GM12878 (cell line): ENCODE results near the gene CENPO. TPM values are rescaled to one million over a fixed set of nuclear protein-coding genes. Genes with fewer than 3 reads are reported as not detected.

Source experiments
- ATAC-seq: fragments of 200-7000 bp; cut with Tn5 transposase; 3 replicates; pipeline ENCODE4 v1.9.1; 2020; ENCODE audit warnings: mild to moderate bottlenecking, moderate library complexity
- BruUV-seq: library from RNA; stranded (reverse); fragments of 400-500 nt; replicated peaks from 2 replicates; lab custom pipeline; 2021; lab: Mats Ljungman, UMichigan
- CTCF ChIA-PET: fragments of 300-600 bp; sonication (Branson Sonifier 250); formaldehyde crosslinking; extraction: SDS; loops from one replicate; lab custom pipeline; 2021; ENCODE audit warnings: inconsistent platforms; lab: Yijun Ruan, JAX
- POLR2A ChIA-PET: fragments of 350-600 bp; formaldehyde crosslinking; extraction: SDS; loops from one replicate; lab custom pipeline; 2021; ENCODE audit warnings: inconsistent platforms; lab: Charles Lee
- RAD21 ChIA-PET: fragments of 300-600 bp; sonication (Branson Sonifier 250); formaldehyde crosslinking; loops from one replicate; lab custom pipeline; 2023; ENCODE audit warnings: antibody characterized with exemption; ENCODE audit not compliant: unreplicated experiment; lab: Charles Lee
- SMC1A ChIA-PET: fragments of 300-600 bp; sonication (Branson Sonifier 250); formaldehyde crosslinking; loops from one replicate; lab custom pipeline; 2023; ENCODE audit not compliant: unreplicated experiment, uncharacterized antibody; lab: Charles Lee
- DNase-seq: peaks from one replicate; pipeline ENCODE4 v3.0.0-alpha.2; 2011; ENCODE audit warnings: low read depth, low spot score
- FAIRE-seq: peaks from 3 replicates; lab custom pipeline; 2011; peaks lifted over from hg19 to GRCh38; lab: Jason Lieb, UNC
- H2AFZ ChIP-seq: 2 replicates; pipeline ENCODE4 v1.6.0; 2011; ENCODE audit warnings: low read depth, low read length, control low read depth; ENCODE audit not compliant: control insufficient read depth
- H3K27ac ChIP-seq: 2 replicates; pipeline ENCODE4 v1.5.1; 2011; ENCODE audit warnings: control low read depth; ENCODE audit not compliant: control insufficient read depth, insufficient read depth
- H3K27me3 ChIP-seq, 2 experiments: replicated peaks in 1 of 2; 2 replicates each; pipeline versions ENCODE4 v1.6.0 to v1.6.1; 2011; ENCODE audit warnings: low read length in 1 of 2; ENCODE audit not compliant: control insufficient read depth in 2 of 2, insufficient read depth in 2 of 2
- H3K36me3 ChIP-seq, 2 experiments: 2 replicates each; pipeline ENCODE4 v1.5.1; 2011; ENCODE audit warnings: low read length in 1 of 2; ENCODE audit not compliant: control insufficient read depth in 2 of 2, insufficient read depth in 2 of 2
- H3K4me1 ChIP-seq: 2 replicates; pipeline ENCODE4 v1.6.1; 2011; ENCODE audit warnings: mild to moderate bottlenecking, low read length, moderate library complexity, mixed read lengths; ENCODE audit not compliant: control insufficient read depth, insufficient read depth
- H3K4me2 ChIP-seq: 2 replicates; pipeline ENCODE4 v1.6.0; 2011; ENCODE audit warnings: control low read depth; ENCODE audit not compliant: control insufficient read depth, insufficient read depth
- H3K4me3 ChIP-seq: fragments of 200-600 bp; sonication (generic); 2 replicates; pipeline ENCODE4 v1.5.1; 2016
- H3K79me2 ChIP-seq: 2 replicates; pipeline ENCODE4 v1.6.0; 2011; ENCODE audit warnings: low read length; ENCODE audit not compliant: control insufficient read depth, insufficient read depth
- H3K9ac ChIP-seq: 2 replicates; pipeline ENCODE4 v1.8.0; 2011; ENCODE audit warnings: low read length, control low read depth, mixed read lengths; ENCODE audit not compliant: control insufficient read depth, insufficient read depth
- H3K9me3 ChIP-seq: replicated peaks from 3 replicates; pipeline ENCODE4 v1.5.1; 2011; ENCODE audit warnings: mild to moderate bottlenecking, low read length; ENCODE audit not compliant: control insufficient read depth, insufficient read depth
- H4K20me1 ChIP-seq: 2 replicates; pipeline ENCODE4 v1.6.0; 2011; ENCODE audit not compliant: control insufficient read depth, insufficient read depth
- CEBPB ChIP-seq, 2 experiments: fragments of 150-350 bp in 1 of 2; IDR thresholded peaks; 2 replicates each; pipeline ENCODE4 v1.6.1; 2012 to 2014; ENCODE audit warnings: low read depth in 2 of 2, low read length in 2 of 2, borderline replicate concordance in 1 of 2, inconsistent platforms in 1 of 2
- JUND ChIP-seq: IDR thresholded peaks from 2 replicates; pipeline ENCODE4 v1.6.1; 2012; ENCODE audit warnings: low read depth, mild to moderate bottlenecking, low read length, improper control_type of control experiment, moderate library complexity
- MEF2B ChIP-seq: fragments of 450-650 bp; IDR thresholded peaks from 2 replicates; pipeline ENCODE4 v1.6.1; 2018; ENCODE audit warnings: mild to moderate bottlenecking, moderate library complexity; ENCODE audit not compliant: partially characterized antibody, poor library complexity, severe bottlenecking
- POLR2A ChIP-seq: IDR thresholded peaks from 2 replicates; pipeline ENCODE4 v1.6.1; 2011; ENCODE audit warnings: low read depth, mild to moderate bottlenecking, low read length
- RFX5 ChIP-seq: IDR thresholded peaks from 2 replicates; pipeline ENCODE4 v1.6.1; 2011; ENCODE audit warnings: low read depth, low read length, improper control_type of control experiment
- SIX5 ChIP-seq: IDR thresholded peaks from 2 replicates; pipeline ENCODE4 v1.6.1; 2011; ENCODE audit warnings: mild to moderate bottlenecking, low read depth, low read length, moderate library complexity; ENCODE audit not compliant: severe bottlenecking
- SMAD1 ChIP-seq: fragments of 450-650 bp; IDR thresholded peaks from 2 replicates; pipeline ENCODE4 v1.6.1; 2018; ENCODE audit warnings: mild to moderate bottlenecking, low read depth; ENCODE audit not compliant: partially characterized antibody
- SMARCA5 ChIP-seq: fragments of 450-650 bp; IDR thresholded peaks from 2 replicates; pipeline ENCODE4 v1.6.1; 2017; ENCODE audit warnings: mild to moderate bottlenecking
- ZNF622 ChIP-seq: fragments of 450-650 bp; IDR thresholded peaks from 2 replicates; pipeline ENCODE4 v1.6.1; 2017; ENCODE audit warnings: mild to moderate bottlenecking, inconsistent platforms
- WGBS: methylation state at CpG from one replicate; pipeline ENCODE4 v1.1.6; 2016; ENCODE audit warnings: low lambda C conversion rate; ENCODE audit not compliant: insufficient replicate concordance, insufficient coverage; ENCODE audit errors: missing lambda C conversion rate; 5-methylcytosine and 5-hydroxymethylcytosine counted together
- in situ Hi-C: fragments of 300-500 bp; cut with MboI; formaldehyde crosslinking; loops from 9 replicates; pipeline ENCODE4 v1.14.3; 2018; ENCODE audit warnings: mixed read lengths
- intact Hi-C: fragments of 100-400 bp; cut with micrococcal nuclease; formaldehyde crosslinking; loops from one replicate; pipeline ENCODE4 v1.14.2; 2022; ENCODE audit not compliant: unreplicated experiment
- polyA plus RNA-seq, 11 experiments: library from polyadenylated mRNA; depleted of rRNA in 4 of 11; unstranded in 6 of 11; stranded (reverse) in 5 of 11; fragments of >200 nt; fragmentation: Nextera tagmentation in 4 of 11; fragmentation: Illumina TruSeq in 1 of 11; extraction: Ambion mirVana in 4 of 11; extraction: Trizol in 1 of 11; gene quantifications; 1 replicate in 1 of 11; 2 replicates in 10 of 11; pipeline versions ENCODE4 v1.2.1 to v1.2.3, GENCODE V29; 2011 to 2016; ENCODE audit warnings: inconsistent platforms in 2 of 11, missing spikeins in 2 of 11, low read depth in 1 of 11
- total RNA-seq, 4 experiments: library from RNA; depleted of rRNA in 3 of 4; stranded (reverse); fragments of >200 nt in 3 of 4; fragmentation: Illumina TruSeq in 1 of 4; extraction: Trizol in 1 of 4; gene quantifications; 2 replicates each; pipeline versions ENCODE4 v1.2.1 to v1.2.3, GENCODE V29; 2013 to 2021

The CENPO gene
- total and polyA plus RNA-seq, 10 of the 15 experiments (the other 5 are each of a cell fraction or from before 2014, with no cell fraction given): 18.7 to 37.0 (median 31.4) TPM

DNA sequence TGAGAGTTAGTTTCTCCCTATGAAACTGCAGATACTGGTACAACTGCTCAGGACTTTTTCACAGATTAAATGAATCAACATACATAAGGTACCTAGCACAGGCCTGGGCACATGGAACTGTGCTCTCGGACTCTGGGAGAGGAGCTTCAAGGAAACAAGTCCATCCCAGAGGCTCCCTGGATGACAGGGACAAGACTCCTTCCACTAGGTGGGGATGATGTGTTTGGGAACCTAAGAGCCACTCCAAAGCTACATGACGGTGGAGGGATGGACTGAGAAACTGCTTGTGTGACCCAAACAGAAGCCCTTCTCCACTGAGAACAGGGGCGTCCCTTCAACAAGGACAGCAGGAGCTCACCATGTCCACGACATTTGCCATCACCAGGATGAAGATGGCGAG lies 37.1 kb downstream of the CENPO start:
- DNase-seq: no peak
- Histone ChIP-seq H3K27ac (no peak overlapping the region), H3K4me1 (no peaks in the 10 kb centered on the region; the same call in 1 of the 2 replicates), H3K79me2 (no peaks in the 10 kb centered on the region), H3K36me3 (peaks cover 0 to 4% of the 10 kb centered on the region in 2 experiments; a peak in 3 of 4 replicates), H3K4me2 (no peak overlapping the region), H4K20me1 (no peaks in the 10 kb centered on the region; the same call in 1 of the 2 replicates), H3K9me3 (no peaks in the 10 kb centered on the region), H3K9ac (no peak overlapping the region), H2AFZ (no peak overlapping the region), H3K4me3 (no peak overlapping the region), H3K27me3 (no peaks in the 10 kb centered on the region)
- TF ChIP-seq RFX5: no peak
- no peak for TF ChIP-seq SMARCA5
- TF ChIP-seq JUND: no peak
- no peak for TF ChIP-seq CEBPB (IDR thresholded peaks at IDR 0.05; ENCODE audit: borderline replicate concordance in 1 of 2, low read depth in 2 of 2, low read length in 2 of 2)
- TF ChIP-seq ZNF622: no peak
- TF ChIP-seq MEF2B: no peak
- FAIRE-seq: no peak
- ChIA-PET POLR2A (no interaction called here), RAD21 (interaction anchor here (0.7 to 1.6 kb wide), 5 partner anchors 217 to 421 kb away, joined by 3 to 5 read pairs (median 4); no protein-coding TSS in a partner anchor), CTCF (interaction anchor here (0.8 to 7.7 kb wide), 4 partner anchors 215 to 421 kb away, joined by 3 to 124 read pairs (median 46); no protein-coding TSS in a partner anchor), SMC1A (interaction anchor here (0.6 to 5.4 kb wide), 2 partner anchors 183 to 421 kb away, joined by 3 to 55 read pairs; no protein-coding TSS in a partner anchor)
- no TSS peak for BruUV-seq
- in situ Hi-C loops (no loop called here), intact Hi-C loops (no loop called here)
- WGBS: 99% methylated on average over 5 of the region's 5 CpGs
- no peak for ATAC-seq

- Histone ChIP-seq H2AFZ (no peak overlapping the region), H3K36me3 (peaks cover 0 to 2% of the 10 kb centered on the region in 2 experiments; a peak in 3 of 4 replicates), H3K27ac (no peak overlapping the region), H3K4me1 (no peaks in the 10 kb centered on the region; the same call in 1 of the 2 replicates), H4K20me1 (no peaks in the 10 kb centered on the region; the same call in 1 of the 2 replicates), H3K9me3 (no peaks in the 10 kb centered on the region), H3K4me3 (no peak overlapping the region), H3K27me3 (no peaks in the 10 kb centered on the region), H3K79me2 (no peaks in the 10 kb centered on the region), H3K4me2 (no peak overlapping the region), H3K9ac (no peak overlapping the region)
- no peak for FAIRE-seq
- POLR2A ChIA-PET: no interaction called here
- RAD21 ChIA-PET: interaction anchor here (0.7 to 1.6 kb wide), 5 partner anchors 217 to 422 kb away, joined by 3 to 5 read pairs (median 4); no protein-coding TSS in a partner anchor
- WGBS: 95% methylated on average over 12 of the region's 12 CpGs
- no peak for ATAC-seq
- SMC1A ChIA-PET: interaction anchor here (0.6 to 5.4 kb wide), 2 partner anchors 183 to 421 kb away, joined by 3 to 55 read pairs; no protein-coding TSS in a partner anchor
- CTCF ChIA-PET: interaction anchor here (0.8 to 7.7 kb wide), 4 partner anchors 216 to 421 kb away, joined by 3 to 124 read pairs (median 46); no protein-coding TSS in a partner anchor
- intact Hi-C loops: no loop called here
- DNase-seq: no peak
- TF ChIP-seq SMAD1 (no peak), SIX5 (no peak), POLR2A (peak; percentile 13; the same call in 1 of the 2 replicates)
- BruUV-seq: no TSS peak
- in situ Hi-C loops: no loop called here
Measured at GRCh38 chr2:24830786-24831185, 37.6 kb downstream of the CENPO start.
